ENCODE data around the gene RWDD3. TPM values are rescaled to one million over a fixed set of nuclear protein-coding genes. Genes with fewer than 3 reads are reported as not detected.

RWDD3 gene
- total RNA-seq, 4 donors from 2014 or later: 3.7 to 13.1 (median 5.6) TPM

GRCh38 chr1:95226781-95227660 lies 7.0 kb upstream of the RWDD3 start:
- TF ChIP-seq CTCF (IDR thresholded peaks at IDR 0.05): no peak
- DNase-seq (ENCODE audit: low spot score): no peak
- peak; percentile 61 for ATAC-seq (ENCODE audit: low FRiP score)

- ATAC-seq (ENCODE audit: low FRiP score) (no peak), DNase-seq (ENCODE audit: low spot score) (no peak)
- TF ChIP-seq CTCF (IDR thresholded peaks at IDR 0.05): no peak
Observed at GRCh38 chr1:95229037-95229436, 5.0 kb upstream of the RWDD3 start.

- no peak for DNase-seq (ENCODE audit: low spot score)
- no peak for ATAC-seq (ENCODE audit: low FRiP score)
- no peak for TF ChIP-seq CTCF (IDR thresholded peaks at IDR 0.05)
Observed at GRCh38 chr1:95229706-95230105, 4.3 kb upstream of the RWDD3 start.

GRCh38 chr1:95230256-95230655 lies 3.8 kb upstream of the RWDD3 start:
- TF ChIP-seq CTCF (IDR thresholded peaks at IDR 0.05): no peak
- ATAC-seq (ENCODE audit: low FRiP score): no peak
- DNase-seq (ENCODE audit: low spot score): no peak

GRCh38 chr1:95230768-95231191 lies 3.2 kb upstream of the RWDD3 start:
- TF ChIP-seq CTCF (IDR thresholded peaks at IDR 0.05): no peak
- ATAC-seq (ENCODE audit: low FRiP score) (no peak), DNase-seq (ENCODE audit: low spot score) (no peak)

- DNase-seq (ENCODE audit: low spot score) (no peak), ATAC-seq (ENCODE audit: low FRiP score) (no peak)
- no peak for TF ChIP-seq CTCF (IDR thresholded peaks at IDR 0.05)
Observed at GRCh38 chr1:95232646-95233318, 1.2 kb upstream of the RWDD3 start.
